Measurements from ENCODE around the gene TMED10. TPM values are rescaled to one million over a fixed set of nuclear protein-coding genes. Genes with fewer than 3 reads are reported as not detected.
"Not testable (repeated sequence)": the region's sequence is repeated elsewhere in the genome, so short reads cannot be mapped to it uniquely, and the experiment has no call there.

TMED10 gene
- total and polyA plus RNA-seq, 4 experiments from 2014 or later: 202 to 425 (median 278) TPM

GRCh38 chr14:75184492-75184891 is 8.1 kb upstream of the TMED10 start:
- Mint-ChIP-seq H3K4me3 (no peak overlapping the region), H3K9me3 (no peaks in the 10 kb centered on the region), H3K27ac (no peak overlapping the region), H3K36me3 (no peaks in the 10 kb centered on the region), H3K27me3 (peaks cover 5 to 6% of the 10 kb centered on the region in 2 donors), H3K4me1 (no peaks in the 10 kb centered on the region)
- H3K4me3 ChIP-seq (ENCODE audit: low read length in 2 of 2): no peak overlapping the region
- H3K9me3 ChIP-seq (ENCODE audit: control insufficient read depth in 1 of 2, low read length in 2 of 2): no peaks in the 10 kb centered on the region
- H3K27ac ChIP-seq (ENCODE audit: low read depth, low read length): no peak overlapping the region
- intact Hi-C loops (cut with micrococcal nuclease): no loop called here
- H3K36me3 ChIP-seq (ENCODE audit: insufficient read depth, low read length): no peaks in the 10 kb centered on the region
- DNase-seq: no peak
- POLR2A ChIA-PET (ENCODE audit: partially characterized antibody): no interaction called here
- CTCF ChIA-PET (ENCODE audit: partially characterized antibody): interaction anchor here (2.0 kb wide), 1 partner anchor 11 kb away, joined by 6 read pairs; no protein-coding TSS in a partner anchor
- no peaks in the 10 kb centered on the region for H3K27me3 ChIP-seq (ENCODE audit: insufficient read depth, low read length)
- H3K4me1 ChIP-seq (ENCODE audit: insufficient read depth, low read length): no peaks in the 10 kb centered on the region

GRCh38 chr14:75184039-75184438 is 7.6 kb upstream of the TMED10 start:
- CTCF ChIA-PET (ENCODE audit: partially characterized antibody): interaction anchor here (2.0 kb wide), 1 partner anchor 12 kb away, joined by 6 read pairs; no protein-coding TSS in a partner anchor
- no peaks in the 10 kb centered on the region for H3K27me3 ChIP-seq (ENCODE audit: insufficient read depth, low read length)
- no peaks in the 10 kb centered on the region for H3K36me3 Mint-ChIP-seq
- no peaks in the 10 kb centered on the region for H3K9me3 Mint-ChIP-seq
- H3K27ac ChIP-seq (ENCODE audit: low read depth, low read length): no peak overlapping the region
- no peaks in the 10 kb centered on the region for H3K36me3 ChIP-seq (ENCODE audit: insufficient read depth, low read length)
- H3K27me3 Mint-ChIP-seq: peaks cover 5 to 6% of the 10 kb centered on the region in 2 donors
- H3K4me3 ChIP-seq (ENCODE audit: low read length in 2 of 2): no peak overlapping the region
- POLR2A ChIA-PET (ENCODE audit: partially characterized antibody): no interaction called here
- no peak for DNase-seq
- no peak overlapping the region for H3K4me3 Mint-ChIP-seq
- intact Hi-C loops (cut with micrococcal nuclease): no loop called here
- H3K4me1 ChIP-seq (ENCODE audit: insufficient read depth, low read length): no peaks in the 10 kb centered on the region
- H3K27ac Mint-ChIP-seq: no peak overlapping the region
- no peaks in the 10 kb centered on the region for H3K9me3 ChIP-seq (ENCODE audit: control insufficient read depth in 1 of 2, low read length in 2 of 2)
- H3K4me1 Mint-ChIP-seq: no peaks in the 10 kb centered on the region

DNA sequence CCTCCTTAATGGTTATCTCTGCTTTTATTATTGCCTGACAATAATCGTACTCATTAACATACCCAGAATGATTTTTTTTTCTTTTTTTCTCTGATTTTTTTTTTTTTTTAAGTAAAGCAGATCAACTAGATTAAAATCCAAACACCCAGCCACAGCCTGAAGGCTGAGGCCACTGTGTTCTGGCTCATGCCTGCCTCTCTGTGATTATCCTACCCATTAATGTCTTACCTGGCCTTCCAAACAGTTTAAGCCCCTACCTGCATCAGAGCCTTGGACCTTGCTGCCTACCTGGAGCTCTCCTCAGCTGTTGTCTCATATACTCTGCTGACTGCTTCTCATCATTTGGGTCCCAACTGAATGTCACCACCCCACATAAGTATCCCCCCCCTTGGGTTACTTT is 6.8 kb upstream of the TMED10 start:
- intact Hi-C loops (cut with micrococcal nuclease): no loop called here
- Histone ChIP-seq H3K4me3 (ENCODE audit: low read length in 2 of 2) (no peak overlapping the region), H3K27me3 (ENCODE audit: insufficient read depth, low read length) (no peaks in the 10 kb centered on the region), H3K36me3 (ENCODE audit: insufficient read depth, low read length) (no peaks in the 10 kb centered on the region), H3K4me1 (ENCODE audit: insufficient read depth, low read length) (no peaks in the 10 kb centered on the region), H3K27ac (ENCODE audit: low read depth, low read length) (no peak overlapping the region), H3K9me3 (ENCODE audit: control insufficient read depth in 1 of 2, low read length in 2 of 2) (no peaks in the 10 kb centered on the region)
- Mint-ChIP-seq H3K4me3 (no peak overlapping the region), H3K36me3 (no peaks in the 10 kb centered on the region), H3K9me3 (no peaks in the 10 kb centered on the region), H3K27me3 (peaks cover 5 to 6% of the 10 kb centered on the region in 2 donors), H3K4me1 (no peaks in the 10 kb centered on the region), H3K27ac (no peak overlapping the region)
- no peak for DNase-seq
- ChIA-PET CTCF (ENCODE audit: partially characterized antibody) (no interaction called here), POLR2A (ENCODE audit: partially characterized antibody) (no interaction called here)

DNA sequence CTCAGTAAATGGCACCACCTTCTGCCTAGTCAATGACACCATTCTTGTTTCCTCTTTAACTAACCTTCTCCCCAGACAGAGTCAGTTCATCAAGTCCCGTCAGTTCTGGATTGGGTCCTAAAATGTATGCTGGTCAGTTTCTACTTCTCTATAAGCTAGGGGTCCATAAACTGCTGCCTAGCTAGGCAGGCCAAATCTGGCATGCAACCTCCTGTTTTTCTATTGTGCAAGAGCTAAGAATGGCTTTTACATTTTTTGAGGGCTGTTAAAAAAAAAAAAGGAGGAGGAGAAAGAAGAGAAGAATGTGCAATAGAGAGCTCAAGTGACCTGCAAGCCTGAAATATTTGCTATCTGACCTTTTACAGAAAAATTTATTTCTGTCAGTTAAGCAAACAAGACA is 6.4 kb upstream of the TMED10 start:
- Histone ChIP-seq H3K4me3 (ENCODE audit: low read length in 2 of 2) (no peak overlapping the region), H3K4me1 (ENCODE audit: insufficient read depth, low read length) (no peaks in the 10 kb centered on the region), H3K36me3 (ENCODE audit: insufficient read depth, low read length) (no peaks in the 10 kb centered on the region), H3K27ac (ENCODE audit: low read depth, low read length) (no peak overlapping the region), H3K9me3 (ENCODE audit: control insufficient read depth in 1 of 2, low read length in 2 of 2) (no peaks in the 10 kb centered on the region), H3K27me3 (ENCODE audit: insufficient read depth, low read length) (no peaks in the 10 kb centered on the region)
- Mint-ChIP-seq H3K36me3 (no peaks in the 10 kb centered on the region), H3K4me3 (no peak overlapping the region), H3K9me3 (no peaks in the 10 kb centered on the region), H3K4me1 (no peaks in the 10 kb centered on the region), H3K27ac (no peak overlapping the region), H3K27me3 (peaks cover 5 to 6% of the 10 kb centered on the region in 2 donors)
- ChIA-PET CTCF (ENCODE audit: partially characterized antibody) (no interaction called here), POLR2A (ENCODE audit: partially characterized antibody) (no interaction called here)
- intact Hi-C loops (cut with micrococcal nuclease): no loop called here
- no peak for DNase-seq

- H3K4me1 ChIP-seq (ENCODE audit: insufficient read depth, low read length); POLR2A ChIA-PET (ENCODE audit: partially characterized antibody); H3K9me3 Mint-ChIP-seq; intact Hi-C loops (cut with micrococcal nuclease); H3K36me3 Mint-ChIP-seq; H3K27me3 ChIP-seq (ENCODE audit: insufficient read depth, low read length); H3K27ac ChIP-seq (ENCODE audit: low read depth, low read length); H3K4me1 Mint-ChIP-seq; H3K27me3 Mint-ChIP-seq; H3K4me3 ChIP-seq (ENCODE audit: low read length in 2 of 2); CTCF ChIA-PET (ENCODE audit: partially characterized antibody); H3K4me3 Mint-ChIP-seq; DNase-seq; H3K36me3 ChIP-seq (ENCODE audit: insufficient read depth, low read length); H3K9me3 ChIP-seq (ENCODE audit: control insufficient read depth in 1 of 2, low read length in 2 of 2): not testable (repeated sequence)
- peak overlapping the region in 1 of 7 donors; percentile 44 for H3K27ac Mint-ChIP-seq
Measured at GRCh38 chr14:75182163-75182562, 5.8 kb upstream of the TMED10 start.

- intact Hi-C loops (cut with micrococcal nuclease): no loop called here
- DNase-seq: no peak
- Mint-ChIP-seq H3K9me3 (no peaks in the 10 kb centered on the region), H3K27me3 (peaks cover 3 to 4% of the 10 kb centered on the region in 2 donors), H3K36me3 (peaks cover 0 to 2% of the 10 kb centered on the region in 2 donors), H3K27ac (peak overlapping the region in 1 of 7 donors; percentile 75), H3K4me1 (peaks cover 5 to 8% (median 6%) of the 10 kb centered on the region in 4 donors), H3K4me3 (no peak overlapping the region)
- H3K4me3 ChIP-seq (ENCODE audit: low read length in 2 of 2): no peak overlapping the region
- ChIA-PET POLR2A (ENCODE audit: partially characterized antibody) (no interaction called here), CTCF (ENCODE audit: partially characterized antibody) (no interaction called here)
- no peaks in the 10 kb centered on the region for H3K4me1 ChIP-seq (ENCODE audit: insufficient read depth, low read length)
- no peaks in the 10 kb centered on the region for H3K9me3 ChIP-seq (ENCODE audit: control insufficient read depth in 1 of 2, low read length in 2 of 2)
- H3K27me3 ChIP-seq (ENCODE audit: insufficient read depth, low read length): no peaks in the 10 kb centered on the region
- no peaks in the 10 kb centered on the region for H3K36me3 ChIP-seq (ENCODE audit: insufficient read depth, low read length)
- H3K27ac ChIP-seq (ENCODE audit: low read depth, low read length): no peak overlapping the region
Measured at GRCh38 chr14:75181293-75182062, 5.1 kb upstream of the TMED10 start.

GRCh38 chr14:75175677-75176141 is 703 bp downstream of the TMED10 start:
- Histone ChIP-seq H3K27me3 (ENCODE audit: insufficient read depth, low read length) (no peaks in the 10 kb centered on the region), H3K4me1 (ENCODE audit: insufficient read depth, low read length) (peaks cover 43% of the 10 kb centered on the region), H3K4me3 (ENCODE audit: low read length in 2 of 2) (peak overlapping the region; percentile 78 to 84), H3K9me3 (ENCODE audit: control insufficient read depth in 1 of 2, low read length in 2 of 2) (no peaks in the 10 kb centered on the region), H3K36me3 (ENCODE audit: insufficient read depth, low read length) (no peaks in the 10 kb centered on the region), H3K27ac (ENCODE audit: low read depth, low read length) (peak overlapping the region; percentile 99)
- Mint-ChIP-seq H3K9me3 (no peaks in the 10 kb centered on the region), H3K4me1 (peaks cover 31 to 62% (median 48%) of the 10 kb centered on the region in 4 donors), H3K4me3 (peak overlapping the region; percentile 83 to 97 (median 94)), H3K36me3 (peaks cover 12 to 17% of the 10 kb centered on the region in 2 donors), H3K27me3 (no peaks in the 10 kb centered on the region), H3K27ac (peak overlapping the region; percentile 98 to 99 (median 98))
- ChIA-PET CTCF (ENCODE audit: partially characterized antibody) (interaction anchor here (1.2 to 4.3 kb wide), 4 partner anchors 12 to 120 kb away, joined by 5 to 19 read pairs (median 6); no protein-coding TSS in a partner anchor), POLR2A (ENCODE audit: partially characterized antibody) (interaction anchor here (0.6 to 4.0 kb wide), 26 partner anchors 9 to 340 kb away, joined by 3 to 29 read pairs (median 5); partner anchors contain the start of genes DLST, FOS and NEK9)
- intact Hi-C loops (cut with micrococcal nuclease): loop anchor here (1.0 to 5.0 kb wide), 10 partner anchors 33 to 486 kb away; partner anchors contain the start of genes EIF2B2, FOS, NEK9 and TTLL5
- DNase-seq: no peak
